ENCODE data around the gene MEN1. TPM values are rescaled to one million over a fixed set of nuclear protein-coding genes. Genes with fewer than 3 reads are reported as not detected.

Gene MEN1
- total RNA-seq, 4 donors from 2014 or later = 8.6 to 15.8 (median 13.4) TPM

- TF ChIP-seq CTCF (IDR thresholded peaks at IDR 0.05; ENCODE audit: low read depth) = no peak
These were observed 28.4 kb upstream of the MEN1 start for GRCh38 chr11:64838600-64839334.

GRCh38 chr11:64837887-64838351 is 27.6 kb upstream of the MEN1 start:
- TF ChIP-seq CTCF (IDR thresholded peaks at IDR 0.05; ENCODE audit: low read depth) = no peak

DNA sequence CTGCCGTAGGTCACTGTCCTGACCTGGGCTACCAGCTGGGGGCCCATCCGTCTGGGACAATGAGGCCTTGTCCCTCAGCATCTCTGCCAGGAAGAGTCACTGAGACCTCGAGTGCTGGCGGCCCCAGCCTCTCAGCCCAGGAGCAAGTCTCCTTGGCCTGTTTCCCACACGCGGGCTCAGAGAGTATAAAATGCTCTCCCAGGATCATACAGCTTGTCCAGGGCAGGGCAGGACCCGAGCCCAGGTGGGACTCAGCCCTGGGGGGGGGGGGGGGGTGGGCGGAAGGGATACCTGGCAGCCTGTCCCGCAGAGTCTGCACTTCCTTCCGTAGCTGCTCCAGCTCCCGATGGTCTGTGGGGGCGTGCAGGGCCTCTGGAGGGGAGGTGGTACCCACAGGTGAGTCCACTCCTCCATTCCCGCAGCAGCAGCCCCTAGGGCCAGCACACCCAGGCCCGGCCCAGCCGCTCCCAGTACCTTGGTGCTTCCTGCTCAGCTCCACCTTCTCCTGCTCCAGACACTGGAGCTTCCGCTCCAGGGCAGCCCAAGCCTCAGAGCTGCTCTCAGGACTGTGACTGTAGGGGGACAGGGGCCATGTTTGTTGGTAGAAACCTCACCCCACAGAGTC is 26.2 kb upstream of the MEN1 start:
- TF ChIP-seq CTCF (IDR thresholded peaks at IDR 0.05; ENCODE audit: low read depth) = no peak

- no peak for TF ChIP-seq CTCF (IDR thresholded peaks at IDR 0.05; ENCODE audit: low read depth)
These were observed 25.5 kb upstream of the MEN1 start for GRCh38 chr11:64835616-64836447.

DNA sequence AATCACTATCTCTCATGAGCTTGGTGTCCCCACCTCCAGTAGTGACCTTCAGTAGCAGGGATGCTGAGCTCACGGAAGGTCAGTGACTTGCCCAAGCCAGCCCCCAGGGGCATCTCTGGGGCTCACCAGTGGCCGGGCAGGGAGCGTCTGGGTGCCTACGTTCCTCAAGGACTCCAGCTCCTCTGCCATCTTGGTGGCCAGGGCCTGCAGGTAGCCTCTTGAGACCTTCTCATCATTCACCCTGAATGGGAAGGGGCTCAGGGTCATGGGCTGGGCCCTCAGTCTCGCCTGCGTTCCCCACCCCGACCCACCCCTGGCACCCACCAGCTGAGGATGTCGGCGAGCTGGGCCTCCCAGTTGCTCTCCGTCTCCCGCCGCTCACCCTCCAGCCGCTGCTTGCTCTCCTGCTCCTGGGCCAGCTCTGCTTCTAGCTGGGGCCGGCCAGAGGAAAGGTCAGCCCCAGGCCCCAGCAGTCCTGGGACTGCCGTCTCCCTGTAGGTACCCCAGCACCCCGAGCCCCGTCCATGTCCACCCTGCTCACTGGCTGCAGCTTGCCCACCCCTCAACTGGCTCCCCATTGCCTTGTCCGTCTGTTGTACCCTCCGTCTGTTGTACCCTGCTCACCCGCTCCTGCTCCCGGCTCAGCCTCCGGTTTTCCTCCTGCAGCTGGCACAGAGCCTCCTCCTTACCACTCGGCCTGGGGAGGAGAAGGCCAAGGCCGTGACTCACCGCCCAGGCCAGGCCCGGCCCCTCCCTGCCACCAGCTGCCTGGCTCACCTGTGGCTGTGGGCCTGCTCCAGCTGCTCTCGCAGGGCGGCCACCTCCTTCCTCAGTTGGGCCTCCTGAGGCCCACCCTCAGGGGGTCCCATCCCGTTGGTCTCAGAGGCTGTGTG is 24.6 kb upstream of the MEN1 start:
- TF ChIP-seq CTCF (IDR thresholded peaks at IDR 0.05; ENCODE audit: low read depth) = no peak

GRCh38 chr11:64834031-64834722 is 23.8 kb upstream of the MEN1 start:
- TF ChIP-seq CTCF (IDR thresholded peaks at IDR 0.05; ENCODE audit: low read depth) = no peak

All from subcutaneous adipose tissue (tissue), 4 donors.